GM12872 (cell line): ENCODE results near the gene TSSC4.

Experiments used
- TF ChIP-seq, protein P1 (sequence below): IDR thresholded peaks from 3 replicates; pipeline ENCODE4 v1.5.1; 2011; ENCODE audit warnings: low read depth, mild to moderate bottlenecking, low read length, moderate library complexity; ENCODE audit not compliant: insufficient read depth

Gene TSSC4

DNA sequence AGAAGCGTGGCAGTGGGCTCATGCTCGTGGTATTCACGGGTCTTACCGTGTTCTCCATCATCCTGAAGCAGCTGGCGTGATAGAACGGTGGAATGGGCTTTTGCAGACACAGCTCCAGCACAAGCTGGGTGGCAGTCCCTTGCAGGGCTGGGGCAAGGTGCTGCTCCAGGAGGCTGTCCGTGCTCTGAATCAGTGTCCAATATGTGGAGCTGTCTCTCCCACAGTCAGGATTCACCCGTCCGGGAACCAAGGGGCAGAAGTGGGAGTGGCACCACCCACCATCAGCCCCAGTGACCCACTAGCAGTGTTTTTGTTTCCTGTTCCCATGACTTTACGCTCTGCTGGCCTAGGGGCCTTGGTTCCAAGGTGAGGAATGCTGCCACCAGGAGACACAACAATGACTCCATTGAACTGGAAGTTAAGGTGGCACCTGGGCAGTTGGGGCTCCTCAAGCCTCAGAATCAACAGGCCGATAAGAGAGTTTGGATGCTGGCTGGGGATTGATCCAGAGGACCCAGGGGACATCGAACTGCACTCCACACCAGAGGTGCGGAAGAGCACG, 40.4 kb upstream of the TSSC4 start:
- TF ChIP-seq, protein P1, sequence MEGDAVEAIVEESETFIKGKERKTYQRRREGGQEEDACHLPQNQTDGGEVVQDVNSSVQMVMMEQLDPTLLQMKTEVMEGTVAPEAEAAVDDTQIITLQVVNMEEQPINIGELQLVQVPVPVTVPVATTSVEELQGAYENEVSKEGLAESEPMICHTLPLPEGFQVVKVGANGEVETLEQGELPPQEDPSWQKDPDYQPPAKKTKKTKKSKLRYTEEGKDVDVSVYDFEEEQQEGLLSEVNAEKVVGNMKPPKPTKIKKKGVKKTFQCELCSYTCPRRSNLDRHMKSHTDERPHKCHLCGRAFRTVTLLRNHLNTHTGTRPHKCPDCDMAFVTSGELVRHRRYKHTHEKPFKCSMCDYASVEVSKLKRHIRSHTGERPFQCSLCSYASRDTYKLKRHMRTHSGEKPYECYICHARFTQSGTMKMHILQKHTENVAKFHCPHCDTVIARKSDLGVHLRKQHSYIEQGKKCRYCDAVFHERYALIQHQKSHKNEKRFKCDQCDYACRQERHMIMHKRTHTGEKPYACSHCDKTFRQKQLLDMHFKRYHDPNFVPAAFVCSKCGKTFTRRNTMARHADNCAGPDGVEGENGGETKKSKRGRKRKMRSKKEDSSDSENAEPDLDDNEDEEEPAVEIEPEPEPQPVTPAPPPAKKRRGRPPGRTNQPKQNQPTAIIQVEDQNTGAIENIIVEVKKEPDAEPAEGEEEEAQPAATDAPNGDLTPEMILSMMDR: no peak

DNA sequence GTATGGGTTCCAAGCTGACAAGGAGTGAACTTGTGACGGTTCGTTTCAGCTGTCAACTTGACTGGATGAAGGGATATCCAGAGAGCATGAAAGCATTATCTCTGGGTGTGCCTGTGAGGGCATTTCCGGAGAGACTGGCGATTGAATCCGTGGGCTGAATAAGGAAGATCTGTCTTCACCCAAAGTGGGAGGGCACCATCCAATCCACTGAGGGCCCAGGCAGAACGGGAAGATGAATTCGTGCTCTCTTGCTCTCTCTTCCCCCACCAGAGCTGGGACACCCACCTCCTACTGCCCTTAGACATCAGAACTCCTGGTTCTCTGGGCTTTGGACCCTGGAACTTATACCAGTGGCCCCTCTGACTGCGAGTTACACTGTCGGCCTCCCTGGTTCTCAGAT, 39.0 kb upstream of the TSSC4 start:
- TF ChIP-seq, protein P1: no peak

DNA sequence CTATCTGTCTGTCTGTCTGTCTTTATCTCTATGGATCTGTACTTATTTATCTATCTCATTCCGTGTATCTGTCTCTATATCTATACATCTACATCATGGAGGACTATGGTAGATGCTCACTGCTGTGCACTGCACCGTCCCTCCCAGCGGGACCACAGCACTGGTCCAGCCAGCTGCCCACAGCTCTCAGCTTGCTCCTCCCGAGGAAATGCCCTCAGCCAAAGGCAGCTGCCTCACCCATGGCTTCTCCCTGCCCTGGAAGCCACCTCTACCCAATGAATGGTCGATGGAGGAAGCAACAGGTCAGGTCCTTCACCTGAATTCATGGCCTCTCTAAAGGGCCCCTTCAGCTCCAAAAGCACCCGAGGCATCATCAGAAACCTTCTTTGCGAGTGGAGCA, 38.1 kb upstream of the TSSC4 start:
- TF ChIP-seq, protein P1: no peak

DNA sequence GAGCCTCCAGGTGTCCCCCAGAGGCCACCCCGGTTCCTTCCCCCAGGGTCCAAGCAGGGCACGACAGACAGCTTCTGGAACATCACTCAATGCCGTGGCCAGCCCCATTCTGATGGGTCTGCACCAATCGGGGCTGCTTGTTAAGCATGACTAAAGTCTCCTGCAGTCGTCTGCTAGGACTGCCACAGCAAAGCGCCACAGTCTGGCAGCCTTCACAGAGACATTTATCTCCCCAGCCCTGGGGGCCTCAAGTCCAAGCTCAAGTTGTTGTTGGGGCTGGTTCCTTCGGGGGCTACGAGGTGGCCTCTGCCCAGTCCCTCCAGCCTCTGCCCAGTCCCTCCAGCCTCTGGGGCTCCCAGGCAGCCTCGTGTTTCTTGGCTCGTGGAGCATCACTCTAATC, 37.4 kb upstream of the TSSC4 start:
- TF ChIP-seq, protein P1: no peak

DNA sequence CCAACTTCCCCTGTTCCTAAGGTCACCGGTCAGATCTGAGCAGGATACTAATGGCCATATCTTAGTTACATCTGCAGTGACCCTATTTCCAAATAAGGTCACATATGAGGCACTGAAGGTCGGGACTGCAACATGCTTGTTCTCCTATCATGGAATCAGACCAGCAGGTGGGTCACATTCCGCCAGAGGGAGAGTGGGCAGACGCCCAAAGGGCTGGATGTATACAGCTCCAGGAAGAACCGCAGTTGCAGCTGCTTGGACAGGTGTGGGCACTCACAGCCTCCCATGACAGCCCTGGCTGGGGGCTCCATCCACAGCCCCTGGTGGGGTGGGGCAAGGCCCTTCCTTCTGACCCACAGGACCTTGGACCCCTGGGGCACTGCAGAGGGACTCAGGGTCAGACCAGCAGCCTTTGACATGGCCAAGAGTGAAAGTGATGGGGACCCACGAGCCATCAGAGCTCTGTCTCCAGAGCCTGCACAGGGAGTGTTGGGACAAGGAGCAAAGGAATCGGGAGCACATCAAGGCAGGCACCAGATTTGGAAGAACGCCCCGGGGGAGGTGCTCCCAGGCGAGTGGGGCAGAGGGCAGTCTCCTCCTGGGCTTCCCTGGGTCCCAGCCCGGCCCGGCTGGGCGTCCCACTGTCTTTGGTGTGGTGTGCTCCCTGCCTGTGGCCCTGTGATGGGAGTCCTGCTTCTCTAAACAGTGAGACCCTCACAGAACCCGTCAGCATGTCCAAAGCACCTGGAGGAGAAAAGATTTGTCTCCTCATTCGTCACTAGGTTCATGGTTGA, 36.8 kb upstream of the TSSC4 start:
- TF ChIP-seq, protein P1: no peak

DNA sequence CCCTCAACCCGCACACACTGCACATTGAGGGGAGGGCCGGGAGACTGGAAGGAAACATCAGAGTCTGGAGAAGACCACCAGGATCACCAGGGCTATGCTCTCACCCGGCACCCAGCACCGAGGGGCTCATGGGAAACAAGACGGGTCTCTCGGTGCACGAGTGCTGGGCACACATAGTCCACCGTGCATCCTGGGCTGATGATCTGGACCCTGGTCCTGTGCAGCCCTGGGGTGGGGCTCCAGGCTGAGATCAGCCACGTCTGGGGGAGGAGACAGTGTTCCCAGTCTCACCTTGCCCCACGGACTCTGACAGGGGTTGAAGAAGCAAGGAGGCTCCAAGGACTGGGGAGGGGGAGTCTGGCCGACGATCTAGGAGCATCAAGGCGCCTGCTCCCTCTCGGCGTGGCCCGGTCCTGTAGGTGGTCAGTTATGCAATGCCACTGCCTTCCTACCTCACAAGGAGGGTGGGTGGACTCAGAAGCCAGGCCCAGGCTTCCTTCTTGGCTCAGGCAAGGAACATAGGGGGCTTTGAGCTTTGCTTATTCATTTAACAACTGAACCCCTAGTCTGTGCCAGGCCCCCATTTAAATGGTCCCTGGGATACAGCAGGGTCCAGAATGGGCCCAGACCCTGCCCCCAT, 34.9 kb upstream of the TSSC4 start:
- TF ChIP-seq, protein P1: no peak

DNA sequence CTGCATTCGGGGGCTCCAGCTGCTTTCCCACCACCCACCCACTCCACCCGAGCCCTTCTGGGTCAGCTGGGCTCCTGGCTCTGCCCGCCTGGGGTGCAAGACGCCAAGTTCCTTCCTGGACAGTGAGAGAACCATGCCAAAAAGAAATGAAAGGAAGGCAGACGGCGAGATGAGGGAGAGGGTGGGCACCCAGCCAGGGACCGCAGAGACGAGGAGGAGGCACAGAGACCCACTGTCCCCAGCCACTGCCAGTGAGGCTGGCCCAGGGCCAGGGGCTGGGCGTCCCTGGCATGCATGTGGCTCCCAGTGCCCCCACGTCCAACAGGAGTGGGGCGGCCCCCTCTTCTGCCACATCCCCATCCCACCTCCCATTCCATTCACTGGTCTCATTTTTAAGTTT, 34.3 kb upstream of the TSSC4 start:
- TF ChIP-seq, protein P1: no peak
